ENCODE results near the gene MRC1. TPM values are rescaled to one million over a fixed set of nuclear protein-coding genes. Genes with fewer than 3 reads are reported as not detected.
A peak's percentile ranks its signal among the peaks of the same experiment; 100 is the strongest.

Gene MRC1
- total RNA-seq, 1 donor from 2014 or later: not detected

DNA sequence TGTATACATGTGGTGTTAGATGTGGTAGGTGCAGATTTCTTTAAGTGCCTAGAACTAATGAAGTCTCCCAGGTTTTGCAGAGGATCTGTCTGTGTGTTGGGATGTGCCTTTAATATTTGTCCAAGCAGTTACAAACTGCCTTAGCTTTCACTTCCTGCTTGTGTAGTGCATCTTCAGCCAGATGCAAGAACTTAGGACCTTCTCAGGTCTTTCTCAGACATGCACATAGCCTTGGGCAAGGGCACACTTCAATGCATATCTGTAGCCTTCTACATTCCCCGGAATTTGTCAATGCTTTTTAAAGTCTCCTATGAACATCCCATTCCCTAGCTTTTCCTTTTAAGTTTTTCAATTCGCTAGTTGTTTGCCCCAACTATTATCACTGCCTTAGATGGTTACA, 95.4 kb downstream of the MRC1 start:
- Mint-ChIP-seq H3K4me1 (ENCODE audit: unreplicated experiment) (no peaks in the 10 kb centered on the region), H3K4me3 (ENCODE audit: unreplicated experiment) (no peak overlapping the region), H3K9me3 (ENCODE audit: unreplicated experiment) (no peaks in the 10 kb centered on the region)

DNA sequence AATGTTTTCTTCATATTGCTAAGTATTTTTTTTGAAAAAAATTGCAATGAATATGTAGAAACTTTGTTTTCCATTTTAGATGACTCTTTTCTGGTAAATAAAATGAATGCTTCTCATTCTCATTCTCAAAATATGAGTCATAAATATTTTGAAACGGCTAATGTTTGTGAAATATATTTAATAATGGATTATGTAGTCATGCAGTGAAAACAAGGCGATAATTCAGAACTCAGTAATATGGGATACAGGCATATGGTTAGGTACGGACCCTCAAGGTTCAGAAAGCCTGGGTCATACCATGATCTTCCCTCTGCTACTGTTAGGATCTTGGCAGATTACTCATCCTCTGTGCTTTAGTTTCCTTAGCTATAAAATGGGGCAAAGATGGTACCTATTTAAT, 96.3 kb downstream of the MRC1 start:
- Mint-ChIP-seq H3K36me3 (ENCODE audit: unreplicated experiment) (no peaks in the 10 kb centered on the region), H3K27me3 (ENCODE audit: unreplicated experiment) (peaks cover 40% of the 10 kb centered on the region), H3K27ac (ENCODE audit: unreplicated experiment) (no peak overlapping the region), H3K4me1 (ENCODE audit: unreplicated experiment) (no peaks in the 10 kb centered on the region), H3K4me3 (ENCODE audit: unreplicated experiment) (no peak overlapping the region), H3K9me3 (ENCODE audit: unreplicated experiment) (no peaks in the 10 kb centered on the region)
- TF ChIP-seq, protein P1, sequence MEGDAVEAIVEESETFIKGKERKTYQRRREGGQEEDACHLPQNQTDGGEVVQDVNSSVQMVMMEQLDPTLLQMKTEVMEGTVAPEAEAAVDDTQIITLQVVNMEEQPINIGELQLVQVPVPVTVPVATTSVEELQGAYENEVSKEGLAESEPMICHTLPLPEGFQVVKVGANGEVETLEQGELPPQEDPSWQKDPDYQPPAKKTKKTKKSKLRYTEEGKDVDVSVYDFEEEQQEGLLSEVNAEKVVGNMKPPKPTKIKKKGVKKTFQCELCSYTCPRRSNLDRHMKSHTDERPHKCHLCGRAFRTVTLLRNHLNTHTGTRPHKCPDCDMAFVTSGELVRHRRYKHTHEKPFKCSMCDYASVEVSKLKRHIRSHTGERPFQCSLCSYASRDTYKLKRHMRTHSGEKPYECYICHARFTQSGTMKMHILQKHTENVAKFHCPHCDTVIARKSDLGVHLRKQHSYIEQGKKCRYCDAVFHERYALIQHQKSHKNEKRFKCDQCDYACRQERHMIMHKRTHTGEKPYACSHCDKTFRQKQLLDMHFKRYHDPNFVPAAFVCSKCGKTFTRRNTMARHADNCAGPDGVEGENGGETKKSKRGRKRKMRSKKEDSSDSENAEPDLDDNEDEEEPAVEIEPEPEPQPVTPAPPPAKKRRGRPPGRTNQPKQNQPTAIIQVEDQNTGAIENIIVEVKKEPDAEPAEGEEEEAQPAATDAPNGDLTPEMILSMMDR (IDR thresholded peaks at IDR 0.05): no peak
- no peak for DNase-seq (ENCODE audit: extremely low spot score, unreplicated experiment)

More for the DNA sequence above, 95.4 kb downstream of the MRC1 start:
- Mint-ChIP-seq H3K27me3 (ENCODE audit: unreplicated experiment) (peaks cover 38% of the 10 kb centered on the region), H3K36me3 (ENCODE audit: unreplicated experiment) (no peaks in the 10 kb centered on the region), H3K27ac (ENCODE audit: unreplicated experiment) (no peak overlapping the region)
- TF ChIP-seq, protein P1 (IDR thresholded peaks at IDR 0.05): no peak
- DNase-seq (ENCODE audit: extremely low spot score, unreplicated experiment): no peak

DNA sequence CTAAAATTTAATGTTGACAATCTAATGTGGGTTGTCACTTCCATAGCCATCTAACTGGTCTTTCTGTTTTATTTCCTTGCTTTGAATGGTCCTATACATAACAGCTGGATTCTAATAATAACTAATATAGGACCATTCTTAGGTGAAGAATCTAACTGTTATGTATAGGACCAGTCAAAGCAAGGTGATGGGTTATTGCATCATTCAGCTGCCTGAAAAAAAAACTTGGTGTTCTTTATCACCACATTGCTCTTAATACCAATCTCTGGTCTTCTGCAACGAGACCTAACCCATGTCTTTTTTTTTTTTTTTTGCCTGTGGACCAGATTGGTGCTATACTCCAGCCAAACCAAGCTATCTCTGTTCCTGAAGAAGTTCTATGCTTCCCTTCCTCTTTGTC, 96.9 kb downstream of the MRC1 start:
- no peaks in the 10 kb centered on the region for H3K36me3 Mint-ChIP-seq (ENCODE audit: unreplicated experiment)
- H3K9me3 Mint-ChIP-seq (ENCODE audit: unreplicated experiment): no peaks in the 10 kb centered on the region
- TF ChIP-seq, protein P1 (IDR thresholded peaks at IDR 0.05): no peak
- peaks cover 39% of the 10 kb centered on the region for H3K27me3 Mint-ChIP-seq (ENCODE audit: unreplicated experiment)
- H3K4me1 Mint-ChIP-seq (ENCODE audit: unreplicated experiment): no peaks in the 10 kb centered on the region
- H3K27ac Mint-ChIP-seq (ENCODE audit: unreplicated experiment): no peak overlapping the region
- DNase-seq (ENCODE audit: extremely low spot score, unreplicated experiment): no peak
- H3K4me3 Mint-ChIP-seq (ENCODE audit: unreplicated experiment): no peak overlapping the region

DNA sequence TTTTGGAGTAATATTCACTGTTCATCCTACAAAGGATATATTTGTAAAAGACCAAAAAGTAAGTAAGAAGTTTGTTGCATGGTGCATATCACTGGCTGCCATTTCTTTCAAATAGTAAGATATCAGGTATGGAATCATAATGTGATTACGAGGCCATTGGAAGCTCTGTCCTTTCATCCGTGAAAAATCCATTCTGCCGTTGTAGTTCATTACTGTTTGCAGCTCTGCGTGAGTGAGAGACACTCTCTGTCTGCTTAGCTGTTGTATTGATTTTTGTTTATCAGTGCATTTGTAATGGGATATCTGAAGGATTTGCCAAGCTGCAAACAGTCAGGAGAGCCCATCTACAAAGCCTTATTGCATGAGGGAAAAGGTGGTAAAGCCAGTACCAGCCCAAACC, 98.5 kb downstream of the MRC1 start:
- Mint-ChIP-seq H3K4me1 (ENCODE audit: unreplicated experiment) (no peaks in the 10 kb centered on the region), H3K27me3 (ENCODE audit: unreplicated experiment) (peaks cover 33% of the 10 kb centered on the region), H3K27ac (ENCODE audit: unreplicated experiment) (no peak overlapping the region), H3K36me3 (ENCODE audit: unreplicated experiment) (no peaks in the 10 kb centered on the region), H3K9me3 (ENCODE audit: unreplicated experiment) (no peaks in the 10 kb centered on the region), H3K4me3 (ENCODE audit: unreplicated experiment) (no peak overlapping the region)
- DNase-seq (ENCODE audit: extremely low spot score, unreplicated experiment): no peak
- TF ChIP-seq, protein P1 (IDR thresholded peaks at IDR 0.05): no peak

DNA sequence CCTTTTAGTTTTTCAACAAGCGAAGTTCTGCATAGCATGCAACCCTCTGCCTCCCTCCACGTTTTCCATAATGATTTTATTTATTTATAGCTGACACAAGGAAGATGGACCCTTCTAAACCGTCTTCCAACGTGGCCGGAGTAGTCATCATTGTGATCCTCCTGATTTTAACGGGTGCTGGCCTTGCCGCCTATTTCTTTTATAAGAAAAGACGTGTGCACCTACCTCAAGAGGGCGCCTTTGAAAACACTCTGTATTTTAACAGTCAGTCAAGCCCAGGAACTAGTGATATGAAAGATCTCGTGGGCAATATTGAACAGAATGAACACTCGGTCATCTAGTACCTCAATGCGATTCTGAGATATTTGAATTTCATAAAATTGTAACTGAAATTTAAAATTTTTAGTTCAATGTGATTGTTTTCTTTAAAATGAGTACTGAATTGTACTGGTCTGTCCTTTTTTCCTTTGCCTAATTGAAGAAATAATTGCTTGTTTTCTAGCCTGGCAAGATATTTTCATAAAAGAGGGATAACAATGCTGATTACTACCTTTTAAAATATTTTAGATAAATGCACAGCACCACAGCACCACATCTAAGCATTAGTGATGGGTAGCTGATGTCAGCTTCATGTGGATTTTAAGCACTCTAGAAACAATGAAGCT, 101.1 kb downstream of the MRC1 start:
- no peaks in the 10 kb centered on the region for H3K4me1 Mint-ChIP-seq (ENCODE audit: unreplicated experiment)
- no peak overlapping the region for H3K4me3 Mint-ChIP-seq (ENCODE audit: unreplicated experiment)
- H3K27me3 Mint-ChIP-seq (ENCODE audit: unreplicated experiment): peaks cover 21% of the 10 kb centered on the region
- TF ChIP-seq, protein P1 (IDR thresholded peaks at IDR 0.05): peak; percentile 84
- H3K36me3 Mint-ChIP-seq (ENCODE audit: unreplicated experiment): no peaks in the 10 kb centered on the region
- DNase-seq (ENCODE audit: extremely low spot score, unreplicated experiment): no peak
- no peak overlapping the region for H3K27ac Mint-ChIP-seq (ENCODE audit: unreplicated experiment)
- H3K9me3 Mint-ChIP-seq (ENCODE audit: unreplicated experiment): no peaks in the 10 kb centered on the region

Measured in osteocyte (in vitro differentiated cells).